Epithelial cell of proximal tubule (primary cell): ENCODE results near the gene MTMR3. TPM values are rescaled to one million over a fixed set of nuclear protein-coding genes. Genes with fewer than 3 reads are reported as not detected.

Experiments
- DNase-seq: peaks from one replicate; pipeline ENCODE4 v3.0.0-alpha.2; 2011; ENCODE audit warnings: low read depth
- H3K4me3 ChIP-seq: 2 replicates; pipeline ENCODE4 v1.5.1; 2011; ENCODE audit warnings: low read depth, mild to moderate bottlenecking, low read length
- CTCF ChIP-seq: conservative IDR thresholded peaks from 2 replicates; pipeline ENCODE4 v1.5.1; 2012; ENCODE audit warnings: low read depth, mild to moderate bottlenecking, low read length
- total RNA-seq: library from RNA; depleted of rRNA; stranded (reverse); fragments of >200 nt; gene quantifications from 2 replicates; pipeline ENCODE4 v1.2.3, GENCODE V29; 2015

The MTMR3 gene
- total RNA-seq, 1 donor from 2014 or later, result 36.4 TPM

GRCh38 chr22:30038219-30038618 is 155.2 kb downstream of the MTMR3 start:
- peak; percentile 49 for DNase-seq
- no peak overlapping the region for H3K4me3 ChIP-seq
- no peak for TF ChIP-seq CTCF

GRCh38 chr22:30040499-30041260 is 157.7 kb downstream of the MTMR3 start:
- no peak for TF ChIP-seq CTCF
- no peak overlapping the region for H3K4me3 ChIP-seq
- DNase-seq, result no peak

GRCh38 chr22:30041475-30041874 is 158.5 kb downstream of the MTMR3 start:
- TF ChIP-seq CTCF, result no peak
- no peak overlapping the region for H3K4me3 ChIP-seq
- DNase-seq, result no peak

- TF ChIP-seq CTCF, result no peak
- H3K4me3 ChIP-seq, result no peak overlapping the region
- DNase-seq, result no peak
Measured at GRCh38 chr22:30041881-30042280, 158.9 kb downstream of the MTMR3 start.

GRCh38 chr22:30043161-30043560 is 160.2 kb downstream of the MTMR3 start:
- TF ChIP-seq CTCF, result no peak
- H3K4me3 ChIP-seq, result no peak overlapping the region
- no peak for DNase-seq

- peak; percentile 97 for DNase-seq
- no peak overlapping the region for H3K4me3 ChIP-seq
- TF ChIP-seq CTCF, result no peak
Measured at GRCh38 chr22:30044369-30044768, 161.4 kb downstream of the MTMR3 start.
